ENCODE measurements around the gene LIMS1.
A peak's percentile ranks its signal among the peaks of the same experiment; 100 is the strongest.
"Not testable (repeated sequence)": the region's sequence is repeated elsewhere in the genome, so short reads cannot be mapped to it uniquely, and the experiment has no call there.

LIMS1 gene

DNA sequence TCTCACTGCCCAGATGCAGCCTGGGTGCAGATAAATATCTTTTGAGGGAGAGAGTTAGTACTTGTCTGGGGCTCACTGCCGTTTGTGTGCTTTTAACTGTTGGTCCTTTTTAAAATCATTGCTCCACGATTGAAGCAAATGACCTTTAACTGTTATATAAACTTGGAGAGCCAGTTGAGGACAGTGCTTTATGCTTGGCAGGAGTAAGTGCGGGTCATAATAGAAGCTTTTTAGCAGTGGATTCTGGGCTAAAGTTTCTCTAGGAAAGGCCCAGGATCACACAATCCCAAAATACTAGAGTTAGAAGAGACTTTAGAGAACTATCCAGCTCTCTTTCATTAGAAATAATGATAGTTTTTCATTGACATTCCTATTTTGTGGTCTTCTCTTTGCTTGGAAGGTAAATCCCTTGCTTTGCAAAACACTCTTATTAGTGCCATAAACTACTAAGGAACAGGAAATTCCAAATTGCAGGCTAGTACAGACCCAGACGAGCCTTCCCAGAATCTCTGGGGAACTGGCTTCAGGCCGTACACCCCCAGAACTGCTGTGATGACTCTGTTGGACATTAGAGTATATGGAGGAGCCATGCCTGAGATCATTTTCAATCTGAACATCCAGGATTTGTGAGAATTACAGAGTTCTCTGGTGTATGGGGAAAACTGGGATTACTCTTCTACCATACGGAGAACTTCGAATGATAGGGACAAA, 19.1 kb downstream of the LIMS1 start:
- peak overlapping the region; percentile 47 for H3K9ac ChIP-seq (ENCODE audit: low read length)
- H3K27me3 ChIP-seq (replicated peaks; ENCODE audit: control insufficient read depth, insufficient read depth, low read length) = no peaks in the 10 kb centered on the region
- H3K9me3 ChIP-seq (ENCODE audit: control insufficient read depth, low read length) = no peaks in the 10 kb centered on the region
- H3K4me3 ChIP-seq (ENCODE audit: low read length) = peak overlapping the region; percentile 43
- peaks cover 28% of the 10 kb centered on the region for H3K4me1 ChIP-seq (ENCODE audit: control insufficient read depth, insufficient read depth, low read length)
- no peak for DNase-seq (ENCODE audit: low read depth)
- H3K36me3 ChIP-seq (ENCODE audit: control insufficient read depth, insufficient read depth, low read length, severe bottlenecking) = no peaks in the 10 kb centered on the region

DNA sequence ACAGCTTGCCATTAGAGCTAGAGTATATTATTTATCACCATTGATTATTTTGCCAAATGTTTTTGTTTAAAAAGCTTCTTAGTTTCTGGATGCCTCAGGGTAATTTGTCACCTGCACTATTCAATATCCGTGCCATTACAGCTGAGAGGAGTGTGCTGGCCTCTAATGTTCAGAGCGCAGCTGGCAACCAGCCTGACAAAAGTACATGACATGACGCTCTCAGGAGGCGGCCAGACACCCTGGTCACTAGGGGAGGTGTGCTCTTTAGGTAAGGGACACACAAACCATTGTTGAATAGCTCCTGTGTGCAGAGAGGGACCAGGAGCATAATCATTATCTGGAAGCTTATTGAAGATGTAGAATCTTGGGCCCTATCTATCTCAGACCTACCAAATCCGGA, 20.3 kb downstream of the LIMS1 start:
- H3K4me1 ChIP-seq (ENCODE audit: control insufficient read depth, insufficient read depth, low read length) = peaks cover 28% of the 10 kb centered on the region
- DNase-seq (ENCODE audit: low read depth) = no peak
- H3K9me3 ChIP-seq (ENCODE audit: control insufficient read depth, low read length) = no peaks in the 10 kb centered on the region
- H3K9ac ChIP-seq (ENCODE audit: low read length) = no peak overlapping the region
- no peak overlapping the region for H3K4me3 ChIP-seq (ENCODE audit: low read length)
- H3K27me3 ChIP-seq (replicated peaks; ENCODE audit: control insufficient read depth, insufficient read depth, low read length) = no peaks in the 10 kb centered on the region
- no peaks in the 10 kb centered on the region for H3K36me3 ChIP-seq (ENCODE audit: control insufficient read depth, insufficient read depth, low read length, severe bottlenecking)

DNA sequence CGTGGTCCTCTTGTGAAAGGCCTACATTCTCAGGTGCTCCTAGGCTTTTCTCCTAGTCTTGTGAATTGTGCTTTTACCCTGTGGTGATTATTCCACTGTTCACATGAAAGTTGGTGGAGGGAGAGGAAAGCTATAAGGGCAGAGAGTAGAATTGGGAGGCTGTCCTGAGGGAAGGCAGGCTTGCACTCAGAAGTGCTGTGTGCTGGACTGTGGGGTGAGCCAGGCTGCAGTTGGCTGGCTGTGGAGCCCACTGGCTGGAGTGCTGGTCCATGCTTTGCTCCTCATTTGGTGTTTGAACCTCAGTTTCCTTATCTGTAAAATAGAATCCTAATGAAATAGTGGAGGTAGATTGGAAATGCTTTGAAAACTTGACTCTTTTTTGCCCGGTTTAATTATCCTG, 21.3 kb downstream of the LIMS1 start:
- H3K4me3 ChIP-seq (ENCODE audit: low read length) = no peak overlapping the region
- no peaks in the 10 kb centered on the region for H3K36me3 ChIP-seq (ENCODE audit: control insufficient read depth, insufficient read depth, low read length, severe bottlenecking)
- peaks cover 33% of the 10 kb centered on the region for H3K4me1 ChIP-seq (ENCODE audit: control insufficient read depth, insufficient read depth, low read length)
- no peak for DNase-seq (ENCODE audit: low read depth)
- no peaks in the 10 kb centered on the region for H3K9me3 ChIP-seq (ENCODE audit: control insufficient read depth, low read length)
- H3K9ac ChIP-seq (ENCODE audit: low read length) = no peak overlapping the region
- no peaks in the 10 kb centered on the region for H3K27me3 ChIP-seq (replicated peaks; ENCODE audit: control insufficient read depth, insufficient read depth, low read length)

DNA sequence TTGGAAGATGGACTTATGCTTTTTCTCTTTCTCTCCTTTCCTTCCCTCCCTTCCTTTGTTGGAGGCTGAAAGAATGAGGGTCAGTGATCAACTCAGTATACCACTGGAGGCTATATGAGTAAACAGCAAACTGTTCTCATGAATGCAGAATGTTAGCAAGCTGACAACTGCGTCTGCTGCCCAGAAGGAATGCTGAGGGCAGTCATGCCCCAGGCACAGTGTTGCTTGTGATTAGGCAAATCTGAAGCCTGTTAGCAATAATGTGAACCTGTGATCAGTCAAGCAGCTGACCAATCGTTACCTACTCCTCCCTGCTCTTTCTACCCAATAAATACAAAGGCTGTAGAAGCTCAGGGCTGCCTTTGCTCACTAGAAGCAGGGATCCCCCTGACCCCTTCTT, 22.3 kb downstream of the LIMS1 start:
- H3K9ac ChIP-seq (ENCODE audit: low read length); H3K27me3 ChIP-seq (replicated peaks; ENCODE audit: control insufficient read depth, insufficient read depth, low read length); H3K36me3 ChIP-seq (ENCODE audit: control insufficient read depth, insufficient read depth, low read length, severe bottlenecking); H3K9me3 ChIP-seq (ENCODE audit: control insufficient read depth, low read length); H3K4me3 ChIP-seq (ENCODE audit: low read length): not testable (repeated sequence)
- peak; percentile 81 for DNase-seq (ENCODE audit: low read depth)
- peaks cover 43% of the 10 kb centered on the region for H3K4me1 ChIP-seq (ENCODE audit: control insufficient read depth, insufficient read depth, low read length)

DNA sequence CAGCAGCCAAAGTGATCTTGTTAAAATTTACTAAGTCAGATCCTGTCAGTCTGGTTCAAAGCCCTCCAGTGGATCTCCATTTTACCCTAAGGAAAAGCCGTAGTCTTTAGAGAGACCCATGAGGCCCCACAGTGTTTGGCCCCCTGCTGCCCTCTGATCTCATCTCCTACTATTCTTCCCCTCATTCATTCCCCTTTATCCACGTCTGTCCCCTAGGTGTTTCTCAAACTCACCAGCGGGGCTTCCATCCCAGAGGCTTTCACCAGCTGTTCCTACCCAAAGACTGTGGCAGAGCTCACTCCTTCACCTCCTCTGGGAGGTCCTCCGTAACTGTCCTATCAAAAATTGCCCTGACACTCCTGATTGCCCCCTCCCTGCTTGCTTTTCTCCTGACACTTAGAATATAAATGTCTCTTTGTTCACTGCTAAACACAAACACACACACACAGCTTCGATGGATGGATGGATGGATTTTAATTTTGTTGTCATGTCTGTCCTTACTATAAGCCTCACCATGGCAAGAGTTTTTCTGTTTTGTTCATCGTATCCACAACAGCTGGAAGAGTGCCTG, 26.1 kb downstream of the LIMS1 start:
- Histone ChIP-seq H3K4me3 (ENCODE audit: low read length) (no peak overlapping the region), H3K9ac (ENCODE audit: low read length) (no peak overlapping the region), H3K9me3 (ENCODE audit: control insufficient read depth, low read length) (no peaks in the 10 kb centered on the region), H3K27me3 (replicated peaks; ENCODE audit: control insufficient read depth, insufficient read depth, low read length) (no peaks in the 10 kb centered on the region), H3K36me3 (ENCODE audit: control insufficient read depth, insufficient read depth, low read length, severe bottlenecking) (no peaks in the 10 kb centered on the region), H3K4me1 (ENCODE audit: control insufficient read depth, insufficient read depth, low read length) (peaks cover 36% of the 10 kb centered on the region)
- DNase-seq (ENCODE audit: low read depth) = no peak

DNA sequence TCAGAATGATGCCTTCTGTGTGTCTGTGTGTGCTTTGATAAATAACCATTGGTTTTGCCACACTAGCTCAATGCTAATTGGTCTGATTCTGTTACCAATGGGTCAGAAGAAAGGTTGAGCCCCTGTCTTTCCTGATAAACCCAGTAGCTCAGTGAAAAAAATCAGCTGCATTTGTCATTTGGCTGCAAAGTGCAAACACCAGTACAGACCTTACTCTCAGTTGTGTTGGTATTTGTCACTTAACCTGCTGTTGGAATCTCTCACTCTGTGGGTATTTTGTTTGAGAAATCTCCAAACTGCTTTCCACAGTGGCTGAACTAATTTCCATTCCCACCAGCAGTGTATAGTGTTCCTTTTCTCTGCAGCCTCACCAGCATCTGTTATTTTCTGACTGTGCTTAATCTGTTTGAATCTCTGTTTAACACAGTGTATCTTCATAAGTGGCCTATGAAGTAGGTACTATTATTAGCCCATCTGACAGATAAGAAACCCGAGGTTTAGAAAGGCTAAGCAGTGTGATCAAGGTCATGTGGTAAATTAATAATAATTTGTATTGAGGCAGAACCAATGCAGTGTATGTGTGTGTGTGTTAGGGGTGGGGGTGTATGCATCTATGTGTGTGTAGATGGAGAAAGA, 26.7 kb downstream of the LIMS1 start:
- Histone ChIP-seq H3K4me1 (ENCODE audit: control insufficient read depth, insufficient read depth, low read length) (peaks cover 43% of the 10 kb centered on the region), H3K4me3 (ENCODE audit: low read length) (no peak overlapping the region), H3K27me3 (replicated peaks; ENCODE audit: control insufficient read depth, insufficient read depth, low read length) (no peaks in the 10 kb centered on the region), H3K9ac (ENCODE audit: low read length) (no peak overlapping the region), H3K9me3 (ENCODE audit: control insufficient read depth, low read length) (no peaks in the 10 kb centered on the region), H3K36me3 (ENCODE audit: control insufficient read depth, insufficient read depth, low read length, severe bottlenecking) (no peaks in the 10 kb centered on the region)
- no peak for DNase-seq (ENCODE audit: low read depth)

DNA sequence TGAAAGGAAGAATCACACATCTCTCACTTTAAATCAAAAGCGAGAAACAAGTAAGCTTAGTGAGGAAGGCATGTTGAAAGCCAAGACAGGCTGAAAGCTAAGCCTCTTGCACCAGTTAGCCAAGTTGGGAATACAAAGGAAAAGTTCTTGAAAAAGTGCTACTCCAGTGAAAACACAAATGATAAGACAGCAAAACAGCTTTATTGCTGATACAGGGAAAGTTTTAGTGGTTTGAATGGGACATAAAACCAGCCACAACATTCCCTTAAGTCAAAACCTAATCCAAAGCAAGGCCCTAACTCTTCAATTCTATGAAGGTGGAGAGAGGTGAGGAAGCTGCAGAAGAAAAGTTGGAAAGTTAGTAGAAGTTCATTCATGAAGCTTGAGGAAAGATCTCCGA, 28.0 kb downstream of the LIMS1 start:
- Histone ChIP-seq H3K27me3 (replicated peaks; ENCODE audit: control insufficient read depth, insufficient read depth, low read length) (no peaks in the 10 kb centered on the region), H3K4me3 (ENCODE audit: low read length) (no peak overlapping the region), H3K36me3 (ENCODE audit: control insufficient read depth, insufficient read depth, low read length, severe bottlenecking) (no peaks in the 10 kb centered on the region)

DNA sequence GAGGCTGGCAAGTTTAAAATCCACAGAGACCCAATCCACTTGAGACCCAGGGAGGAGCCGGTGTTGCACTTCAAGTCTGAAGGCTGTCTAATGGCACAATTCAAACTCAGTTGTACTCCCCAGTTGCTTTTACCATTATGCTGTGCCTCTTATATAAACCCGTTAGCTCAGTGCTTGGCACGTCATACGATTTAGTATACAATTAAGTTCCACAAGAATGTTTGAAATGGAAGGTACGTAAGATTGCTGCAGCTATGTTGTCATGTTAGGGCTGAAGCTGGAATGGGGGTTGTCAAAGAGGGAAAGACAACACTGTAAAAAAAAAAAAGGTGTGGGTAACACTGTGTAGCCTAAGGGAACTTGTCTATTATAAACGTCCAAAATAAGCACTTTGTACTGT, 30.2 kb downstream of the LIMS1 start:
- Histone ChIP-seq H3K4me3 (ENCODE audit: low read length) (peak overlapping the region; percentile 3), H3K36me3 (ENCODE audit: control insufficient read depth, insufficient read depth, low read length, severe bottlenecking) (no peaks in the 10 kb centered on the region), H3K27me3 (replicated peaks; ENCODE audit: control insufficient read depth, insufficient read depth, low read length) (no peaks in the 10 kb centered on the region), H3K9ac (ENCODE audit: low read length) (peak overlapping the region; percentile 65), H3K9me3 (ENCODE audit: control insufficient read depth, low read length) (no peaks in the 10 kb centered on the region), H3K4me1 (ENCODE audit: control insufficient read depth, insufficient read depth, low read length) (peaks cover 56% of the 10 kb centered on the region)
- no peak for DNase-seq (ENCODE audit: low read depth)

More for the DNA sequence above, 28.0 kb downstream of the LIMS1 start:
- Histone ChIP-seq H3K4me1 (ENCODE audit: control insufficient read depth, insufficient read depth, low read length) (peaks cover 53% of the 10 kb centered on the region), H3K9ac (ENCODE audit: low read length) (no peak overlapping the region), H3K9me3 (ENCODE audit: control insufficient read depth, low read length) (no peaks in the 10 kb centered on the region)
- DNase-seq (ENCODE audit: low read depth) = no peak

DNA sequence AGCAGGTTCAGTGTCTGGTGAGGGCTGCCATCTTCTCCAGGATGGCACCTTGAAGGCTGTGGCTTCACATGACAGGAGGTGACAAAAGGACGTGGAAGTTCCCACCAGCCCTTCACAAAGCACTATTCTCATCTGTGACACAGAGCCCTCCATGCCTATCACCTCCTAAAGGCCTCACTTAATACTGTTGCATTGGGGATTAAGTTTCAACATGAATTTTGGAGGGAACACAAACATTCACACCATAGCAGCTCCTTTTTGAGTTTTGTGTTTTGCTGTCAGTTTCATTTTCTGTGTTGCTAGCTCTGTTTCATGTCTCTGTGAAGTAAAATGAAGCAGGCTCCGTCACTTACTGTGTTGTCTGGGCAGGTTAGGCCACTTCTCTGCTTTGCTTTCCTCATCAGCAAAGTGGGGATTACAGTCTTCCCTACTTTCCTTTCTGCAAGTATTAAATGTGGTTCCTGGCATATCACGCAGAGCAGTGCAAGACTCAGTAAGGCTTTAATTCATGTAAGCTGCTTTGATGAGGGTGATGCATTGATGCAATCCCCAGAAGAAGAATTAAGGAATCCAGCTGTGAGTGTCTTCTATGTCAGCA, 31.6 kb downstream of the LIMS1 start:
- no peak for DNase-seq (ENCODE audit: low read depth)
- Histone ChIP-seq H3K4me3 (ENCODE audit: low read length) (peak overlapping the region; percentile 6), H3K36me3 (ENCODE audit: control insufficient read depth, insufficient read depth, low read length, severe bottlenecking) (no peaks in the 10 kb centered on the region), H3K9me3 (ENCODE audit: control insufficient read depth, low read length) (no peaks in the 10 kb centered on the region), H3K4me1 (ENCODE audit: control insufficient read depth, insufficient read depth, low read length) (peaks cover 56% of the 10 kb centered on the region), H3K9ac (ENCODE audit: low read length) (peak overlapping the region; percentile 65), H3K27me3 (replicated peaks; ENCODE audit: control insufficient read depth, insufficient read depth, low read length) (no peaks in the 10 kb centered on the region)

DNA sequence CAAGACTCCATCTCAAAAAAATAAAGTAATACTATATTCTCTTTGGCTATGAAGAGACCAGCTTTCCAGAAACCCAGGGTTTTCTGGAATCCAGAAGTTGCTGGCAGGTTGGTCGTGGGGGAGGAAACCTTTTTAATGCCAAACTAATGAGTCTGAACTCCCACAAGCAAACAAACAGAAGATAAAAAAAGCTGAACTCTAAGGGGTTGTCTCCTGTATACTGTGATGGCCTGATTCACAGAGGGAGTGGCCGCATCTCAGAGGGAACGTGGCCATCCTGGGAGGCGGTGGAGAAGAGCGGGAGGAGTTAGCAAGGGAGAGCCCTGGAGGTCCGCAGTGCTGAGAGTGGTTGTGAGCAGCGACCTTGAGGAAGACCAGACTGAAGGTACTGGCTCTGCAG, 36.1 kb downstream of the LIMS1 start:
- peaks cover 69% of the 10 kb centered on the region for H3K4me1 ChIP-seq (ENCODE audit: control insufficient read depth, insufficient read depth, low read length)
- peak overlapping the region; percentile 56 for H3K9ac ChIP-seq (ENCODE audit: low read length)
- no peaks in the 10 kb centered on the region for H3K27me3 ChIP-seq (replicated peaks; ENCODE audit: control insufficient read depth, insufficient read depth, low read length)
- H3K36me3 ChIP-seq (ENCODE audit: control insufficient read depth, insufficient read depth, low read length, severe bottlenecking) = no peaks in the 10 kb centered on the region
- peak overlapping the region; percentile 60 for H3K4me3 ChIP-seq (ENCODE audit: low read length)
- H3K9me3 ChIP-seq (ENCODE audit: control insufficient read depth, low read length) = no peaks in the 10 kb centered on the region
- DNase-seq (ENCODE audit: low read depth) = no peak

DNA sequence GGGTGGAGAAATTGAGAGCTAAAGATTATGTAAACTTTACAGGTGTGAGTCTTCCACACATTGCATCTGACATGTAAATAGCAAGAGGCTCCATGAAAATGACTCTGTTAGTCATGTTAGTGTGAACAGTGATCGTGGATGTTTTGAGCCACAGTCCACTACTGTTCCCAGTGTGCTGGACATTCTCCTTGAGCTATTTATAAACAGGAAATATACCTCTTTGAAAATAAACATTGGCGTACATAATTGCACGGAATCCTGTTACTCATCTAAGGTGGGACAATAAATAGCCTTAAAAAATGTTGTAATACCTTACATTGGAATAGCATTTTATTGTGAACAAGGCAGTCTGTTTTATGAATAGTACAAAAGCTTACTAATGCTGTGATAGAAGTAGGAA, 37.0 kb downstream of the LIMS1 start:
- Histone ChIP-seq H3K4me3 (ENCODE audit: low read length) (peak overlapping the region; percentile 60), H3K9me3 (ENCODE audit: control insufficient read depth, low read length) (no peaks in the 10 kb centered on the region), H3K27me3 (replicated peaks; ENCODE audit: control insufficient read depth, insufficient read depth, low read length) (no peaks in the 10 kb centered on the region), H3K9ac (ENCODE audit: low read length) (peak overlapping the region; percentile 56), H3K4me1 (ENCODE audit: control insufficient read depth, insufficient read depth, low read length) (peaks cover 69% of the 10 kb centered on the region), H3K36me3 (ENCODE audit: control insufficient read depth, insufficient read depth, low read length, severe bottlenecking) (no peaks in the 10 kb centered on the region)
- DNase-seq (ENCODE audit: low read depth) = no peak

Data from adipocyte (in vitro differentiated cells).